ENCODE data around the gene PRAMEF12.

DNA sequence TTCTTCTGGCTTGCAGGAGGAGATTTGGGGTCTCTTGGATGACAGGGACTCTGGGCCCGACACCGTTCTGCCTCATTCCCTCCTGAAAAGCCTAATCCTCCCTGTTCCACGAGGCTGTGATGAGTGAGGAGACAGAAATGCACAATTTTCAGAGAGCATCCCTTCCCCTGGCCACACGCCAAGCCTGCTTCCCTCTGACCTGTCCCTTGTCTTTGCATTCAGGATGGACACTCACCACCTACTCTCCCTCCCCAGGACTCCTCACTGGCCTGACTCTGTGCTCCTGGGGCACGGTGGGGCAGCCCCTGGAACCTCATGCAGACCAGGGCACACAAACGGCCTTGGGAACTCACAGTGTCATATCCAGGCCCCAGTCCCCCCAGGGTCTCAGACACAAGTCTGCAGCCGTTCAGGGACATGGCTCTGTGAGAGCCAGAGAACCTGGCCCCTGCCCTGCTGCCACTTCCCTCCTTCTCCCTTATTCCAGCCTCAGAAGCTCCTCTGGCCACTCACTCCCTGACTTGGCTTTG, 3.5 kb upstream of the PRAMEF12 start:
- TF ChIP-seq, protein P1, sequence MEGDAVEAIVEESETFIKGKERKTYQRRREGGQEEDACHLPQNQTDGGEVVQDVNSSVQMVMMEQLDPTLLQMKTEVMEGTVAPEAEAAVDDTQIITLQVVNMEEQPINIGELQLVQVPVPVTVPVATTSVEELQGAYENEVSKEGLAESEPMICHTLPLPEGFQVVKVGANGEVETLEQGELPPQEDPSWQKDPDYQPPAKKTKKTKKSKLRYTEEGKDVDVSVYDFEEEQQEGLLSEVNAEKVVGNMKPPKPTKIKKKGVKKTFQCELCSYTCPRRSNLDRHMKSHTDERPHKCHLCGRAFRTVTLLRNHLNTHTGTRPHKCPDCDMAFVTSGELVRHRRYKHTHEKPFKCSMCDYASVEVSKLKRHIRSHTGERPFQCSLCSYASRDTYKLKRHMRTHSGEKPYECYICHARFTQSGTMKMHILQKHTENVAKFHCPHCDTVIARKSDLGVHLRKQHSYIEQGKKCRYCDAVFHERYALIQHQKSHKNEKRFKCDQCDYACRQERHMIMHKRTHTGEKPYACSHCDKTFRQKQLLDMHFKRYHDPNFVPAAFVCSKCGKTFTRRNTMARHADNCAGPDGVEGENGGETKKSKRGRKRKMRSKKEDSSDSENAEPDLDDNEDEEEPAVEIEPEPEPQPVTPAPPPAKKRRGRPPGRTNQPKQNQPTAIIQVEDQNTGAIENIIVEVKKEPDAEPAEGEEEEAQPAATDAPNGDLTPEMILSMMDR (IDR thresholded peaks at IDR 0.05), result no peak
- TF ChIP-seq POLR2AphosphoS5 (IDR thresholded peaks at IDR 0.05) (no peak), POLR2A (IDR thresholded peaks at IDR 0.05) (no peak), EP300 (IDR thresholded peaks at IDR 0.05; ENCODE audit: low read depth) (no peak)

Data from transverse colon (tissue), 4 donors.